ENCODE measurements around the gene PAQR6. TPM values are rescaled to one million over a fixed set of nuclear protein-coding genes. Genes with fewer than 3 reads are reported as not detected.
"Not testable (repeated sequence)": the region's sequence is repeated elsewhere in the genome, so short reads cannot be mapped to it uniquely, and the experiment has no call there.

The PAQR6 gene
- total RNA-seq, 1 experiment from 2014 or later: 15.8 TPM

- H3K56ac ChIP-seq (ENCODE audit: insufficient read length, low read depth, low read length): no peak overlapping the region
- no peak overlapping the region for H3K14ac ChIP-seq (ENCODE audit: insufficient read depth, low read length)
- no peak overlapping the region for H2BK12ac ChIP-seq (ENCODE audit: insufficient read length, low read depth, low read length)
- no peaks in the 10 kb centered on the region for H3K4me1 ChIP-seq (ENCODE audit: insufficient read depth, low read length)
- H3K9ac ChIP-seq (ENCODE audit: extremely low read depth, insufficient read length, low read length): no peak overlapping the region
- H3K36me3 Mint-ChIP-seq (ENCODE audit: insufficient read depth in 1 of 3, low read depth in 3 of 3): peaks cover 23 to 65% (median 59%) of the 10 kb centered on the region in 3 experiments
- no peaks in the 10 kb centered on the region for H3K9me3 ChIP-seq (ENCODE audit: control insufficient read depth, low read depth, low read length)
- peaks cover 4% of the 10 kb centered on the region for H3K23me2 ChIP-seq (ENCODE audit: insufficient read length, low read depth, low read length, poor library complexity, severe bottlenecking)
- H3K23ac ChIP-seq (ENCODE audit: insufficient read length, low read depth, low read length): no peak overlapping the region
- no peak overlapping the region for H3K27ac ChIP-seq (ENCODE audit: insufficient read length, low read depth, low read length)
- H3K9me3 Mint-ChIP-seq: no peaks in the 10 kb centered on the region; a peak in 1 of 5 replicates
- H4K5ac ChIP-seq (ENCODE audit: insufficient read length, low read depth, low read length): no peak overlapping the region
- no peak overlapping the region for H2BK120ac ChIP-seq (ENCODE audit: low read depth, low read length, poor library complexity, severe bottlenecking)
- no peak overlapping the region for H2AK5ac ChIP-seq (ENCODE audit: insufficient read length, low read length)
- no peak overlapping the region for H2BK15ac ChIP-seq (ENCODE audit: low read depth, low read length)
- no peak overlapping the region for H2AFZ ChIP-seq (ENCODE audit: low read length)
- no peak overlapping the region for H3K4me3 Mint-ChIP-seq
- H3K4me2 ChIP-seq (ENCODE audit: insufficient read depth, insufficient read length, low read length): no peak overlapping the region
- H3K4me1 Mint-ChIP-seq: peaks cover 5 to 8% of the 10 kb centered on the region in 2 experiments
- H3K27me3 ChIP-seq (ENCODE audit: insufficient read depth, low read length): no peaks in the 10 kb centered on the region
- H4K91ac ChIP-seq (ENCODE audit: insufficient read length, low read depth, low read length): no peak overlapping the region
- TF ChIP-seq, protein P1, sequence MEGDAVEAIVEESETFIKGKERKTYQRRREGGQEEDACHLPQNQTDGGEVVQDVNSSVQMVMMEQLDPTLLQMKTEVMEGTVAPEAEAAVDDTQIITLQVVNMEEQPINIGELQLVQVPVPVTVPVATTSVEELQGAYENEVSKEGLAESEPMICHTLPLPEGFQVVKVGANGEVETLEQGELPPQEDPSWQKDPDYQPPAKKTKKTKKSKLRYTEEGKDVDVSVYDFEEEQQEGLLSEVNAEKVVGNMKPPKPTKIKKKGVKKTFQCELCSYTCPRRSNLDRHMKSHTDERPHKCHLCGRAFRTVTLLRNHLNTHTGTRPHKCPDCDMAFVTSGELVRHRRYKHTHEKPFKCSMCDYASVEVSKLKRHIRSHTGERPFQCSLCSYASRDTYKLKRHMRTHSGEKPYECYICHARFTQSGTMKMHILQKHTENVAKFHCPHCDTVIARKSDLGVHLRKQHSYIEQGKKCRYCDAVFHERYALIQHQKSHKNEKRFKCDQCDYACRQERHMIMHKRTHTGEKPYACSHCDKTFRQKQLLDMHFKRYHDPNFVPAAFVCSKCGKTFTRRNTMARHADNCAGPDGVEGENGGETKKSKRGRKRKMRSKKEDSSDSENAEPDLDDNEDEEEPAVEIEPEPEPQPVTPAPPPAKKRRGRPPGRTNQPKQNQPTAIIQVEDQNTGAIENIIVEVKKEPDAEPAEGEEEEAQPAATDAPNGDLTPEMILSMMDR (conservative IDR thresholded peaks at IDR 0.05): no peak
- no CpG with 5 or more reads among the region's 2 CpGs for WGBS (ENCODE audit: extremely low coverage, insufficient read length, low lambda C conversion rate)
- no peak overlapping the region for H3T11ph ChIP-seq (ENCODE audit: low read length)
- peaks cover 2% of the 10 kb centered on the region for H4K20me1 ChIP-seq (ENCODE audit: control insufficient read depth, insufficient read depth, insufficient read length)
- H3K27ac Mint-ChIP-seq: peak overlapping the region in 1 of 3 experiments; percentile 24; a peak in 1 of 7 replicates
- no peaks in the 10 kb centered on the region for H3K27me3 Mint-ChIP-seq (ENCODE audit: low read depth)
- H2BK5ac ChIP-seq (ENCODE audit: insufficient read length, low read length): no peak overlapping the region
- no peak overlapping the region for H2BK20ac ChIP-seq (ENCODE audit: low read depth, low read length, poor library complexity, severe bottlenecking)
- no peak for DNase-seq
- H3K4ac ChIP-seq (ENCODE audit: low read depth, low read length): no peak overlapping the region
- H3K79me2 ChIP-seq (ENCODE audit: insufficient read depth, low read length): no peaks in the 10 kb centered on the region
- H4K8ac ChIP-seq (replicated peaks; ENCODE audit: insufficient read length, low read depth, low read length): no peak overlapping the region
- H3K18ac ChIP-seq (ENCODE audit: insufficient read length, low read depth, low read length): no peak overlapping the region
- H3K79me1 ChIP-seq (ENCODE audit: insufficient read depth, low read depth, low read length, poor library complexity, severe bottlenecking): no peaks in the 10 kb centered on the region
Observed at GRCh38 chr1:156217871-156218270, 30.0 kb downstream of the PAQR6 start.

GRCh38 chr1:156216361-156217086, 31.3 kb downstream of the PAQR6 start:
- H4K20me1 ChIP-seq (ENCODE audit: control insufficient read depth, insufficient read depth, insufficient read length); H3K23ac ChIP-seq (ENCODE audit: insufficient read length, low read depth, low read length); H4K91ac ChIP-seq (ENCODE audit: insufficient read length, low read depth, low read length); H3K4me1 ChIP-seq (ENCODE audit: insufficient read depth, low read length); H3K4ac ChIP-seq (ENCODE audit: low read depth, low read length); H3K14ac ChIP-seq (ENCODE audit: insufficient read depth, low read length); DNase-seq; H2BK5ac ChIP-seq (ENCODE audit: insufficient read length, low read length); H2BK12ac ChIP-seq (ENCODE audit: insufficient read length, low read depth, low read length); H2AFZ ChIP-seq (ENCODE audit: low read length); H3T11ph ChIP-seq (ENCODE audit: low read length); H4K5ac ChIP-seq (ENCODE audit: insufficient read length, low read depth, low read length); H3K9ac ChIP-seq (ENCODE audit: extremely low read depth, insufficient read length, low read length); H3K79me2 ChIP-seq (ENCODE audit: insufficient read depth, low read length); H3K27me3 ChIP-seq (ENCODE audit: insufficient read depth, low read length); H3K56ac ChIP-seq (ENCODE audit: insufficient read length, low read depth, low read length); H3K18ac ChIP-seq (ENCODE audit: insufficient read length, low read depth, low read length); H2AK5ac ChIP-seq (ENCODE audit: insufficient read length, low read length); H3K4me3 Mint-ChIP-seq; H3K23me2 ChIP-seq (ENCODE audit: insufficient read length, low read depth, low read length, poor library complexity, severe bottlenecking); H3K27ac Mint-ChIP-seq; H4K8ac ChIP-seq (replicated peaks; ENCODE audit: insufficient read length, low read depth, low read length); H3K9me3 Mint-ChIP-seq; H3K79me1 ChIP-seq (ENCODE audit: insufficient read depth, low read depth, low read length, poor library complexity, severe bottlenecking); H2BK15ac ChIP-seq (ENCODE audit: low read depth, low read length); H3K27ac ChIP-seq (ENCODE audit: insufficient read length, low read depth, low read length); H3K27me3 Mint-ChIP-seq (ENCODE audit: low read depth); H2BK120ac ChIP-seq (ENCODE audit: low read depth, low read length, poor library complexity, severe bottlenecking); H3K4me2 ChIP-seq (ENCODE audit: insufficient read depth, insufficient read length, low read length); H2BK20ac ChIP-seq (ENCODE audit: low read depth, low read length, poor library complexity, severe bottlenecking); H3K9me3 ChIP-seq (ENCODE audit: control insufficient read depth, low read depth, low read length): not testable (repeated sequence)
- Mint-ChIP-seq H3K36me3 (ENCODE audit: insufficient read depth in 1 of 3, low read depth in 3 of 3) (peaks cover 18 to 57% (median 47%) of the 10 kb centered on the region in 3 experiments), H3K4me1 (peaks cover 15 to 18% of the 10 kb centered on the region in 2 experiments)
- no CpG with 5 or more reads among the region's 55 CpGs for WGBS (ENCODE audit: extremely low coverage, insufficient read length, low lambda C conversion rate)
